Small intestine (tissue), 7 donors: ENCODE results near the gene NUDT3. TPM values are rescaled to one million over a fixed set of nuclear protein-coding genes. Genes with fewer than 3 reads are reported as not detected.

ENCODE experiments used
- DNase-seq, 2 donors: peaks; one replicate each; pipeline versions ENCODE4 v3.0.0 to v3.0.0-alpha.2; 2013
- FAIRE-seq: peaks from 2 replicates; lab custom pipeline; 2012; peaks lifted over from hg19 to GRCh38; lab: Jason Lieb, UNC
- H3K27ac ChIP-seq, 3 donors: one replicate each; pipeline ENCODE4 v1.5.1; 2013; ENCODE audit warnings: low read length in 2 of 3, mild to moderate bottlenecking in 2 of 3, control low read depth in 1 of 3, inconsistent platforms in 1 of 3, low read depth in 1 of 3, moderate library complexity in 1 of 3
- H3K27me3 ChIP-seq, 3 donors: one replicate each; pipeline ENCODE4 v1.6.1; 2013; ENCODE audit warnings: low read length in 3 of 3, inconsistent platforms in 1 of 3; ENCODE audit not compliant: control insufficient read depth in 3 of 3, insufficient read depth in 3 of 3
- H3K36me3 ChIP-seq, 3 donors: one replicate each; pipeline ENCODE4 v1.6.1; 2013; ENCODE audit warnings: low read length in 3 of 3, inconsistent platforms in 1 of 3, low read depth in 1 of 3, mild to moderate bottlenecking in 1 of 3, moderate library complexity in 1 of 3; ENCODE audit not compliant: control insufficient read depth in 3 of 3, insufficient read depth in 2 of 3
- H3K4me1 ChIP-seq, 3 donors: one replicate each; pipeline ENCODE4 v1.6.1; 2013; ENCODE audit warnings: low read length in 2 of 3, inconsistent platforms in 1 of 3, low read depth in 1 of 3, mild to moderate bottlenecking in 1 of 3, moderate library complexity in 1 of 3; ENCODE audit not compliant: control insufficient read depth in 3 of 3, insufficient read depth in 2 of 3
- H3K4me3 ChIP-seq, 3 donors: one replicate each; pipeline ENCODE4 v1.5.1; 2013; ENCODE audit warnings: low read length in 3 of 3, control low read depth in 1 of 3, inconsistent platforms in 1 of 3, low read depth in 1 of 3, mild to moderate bottlenecking in 1 of 3, moderate library complexity in 1 of 3
- H3K9me3 ChIP-seq, 2 donors: one replicate each; pipeline ENCODE4 v1.6.1; 2013; ENCODE audit warnings: low read depth in 1 of 2, low read length in 1 of 2; ENCODE audit not compliant: control insufficient read depth in 2 of 2, insufficient read depth in 1 of 2
- WGBS, 3 donors: extraction: QIAGEN DNeasy Blood & Tissue Kit; methylation state at CpG; one replicate each; pipeline ENCODE4 v1.1.7; 2013; 5-methylcytosine and 5-hydroxymethylcytosine counted together
- polyA plus RNA-seq, 4 donors: library from polyadenylated mRNA; stranded (reverse) in 3 of 4; unstranded in 1 of 4; fragments of 200-250 nt in 3 of 4; fragments of 120-200 nt in 1 of 4; gene quantifications; one replicate each; pipeline versions ENCODE4 v1.2.1 to v1.2.3, GENCODE V29; 2013
- donor health status: healthy with polysubstance abuse.
- donor health status: control.
- donor health status: control.
- donor health status: Bipolar disorder and iron deficiency.
- donor health status: healthy.

NUDT3 gene
- polyA plus RNA-seq, 4 donors: 6.5 to 13.4 (median 9.2) TPM

GRCh38 chr6:34285448-34286164, 106.9 kb downstream of the NUDT3 start:
- peak overlapping the region in 1 of 3 donors; percentile 70 for H3K27ac ChIP-seq
- H3K27me3 ChIP-seq: no peaks in the 10 kb centered on the region
- no peak overlapping the region for H3K4me3 ChIP-seq
- H3K9me3 ChIP-seq: no peaks in the 10 kb centered on the region
- DNase-seq (no peak), FAIRE-seq (no peak)
- WGBS, 3 donors: 83 to 98% (median 90%) methylated on average over 4 of the region's 4 CpGs
- H3K36me3 ChIP-seq: peaks cover 3 to 11% (median 4%) of the 10 kb centered on the region in 3 donors
- H3K4me1 ChIP-seq: peaks cover 0 to 3% (median 0%) of the 10 kb centered on the region in 3 donors

- Histone ChIP-seq H3K27me3 (no peaks in the 10 kb centered on the region), H3K27ac (peak overlapping the region in 1 of 3 donors; percentile 70), H3K4me1 (peaks cover 0 to 3% (median 0%) of the 10 kb centered on the region in 3 donors), H3K4me3 (no peak overlapping the region), H3K36me3 (peaks cover 3 to 15% (median 4%) of the 10 kb centered on the region in 3 donors), H3K9me3 (no peaks in the 10 kb centered on the region)
- DNase-seq (no peak), FAIRE-seq (no peak)
- WGBS, 3 donors: 67 to 94% (median 78%) methylated on average over 4 of the region's 4 CpGs
These were observed 107.7 kb downstream of the NUDT3 start for GRCh38 chr6:34284563-34285447.

GRCh38 chr6:34281702-34282334, 110.7 kb downstream of the NUDT3 start:
- H3K9me3 ChIP-seq: no peaks in the 10 kb centered on the region
- H3K4me3 ChIP-seq: no peak overlapping the region
- no peaks in the 10 kb centered on the region for H3K27me3 ChIP-seq
- peaks cover 2 to 21% (median 3%) of the 10 kb centered on the region in 3 donors for H3K36me3 ChIP-seq
- no peak for DNase-seq
- no peak overlapping the region for H3K27ac ChIP-seq
- FAIRE-seq: no peak
- 88 to 92% (median 91%) methylated on average over 6 of the region's 6 CpGs for WGBS, 3 donors
- H3K4me1 ChIP-seq: no peaks in the 10 kb centered on the region

- H3K27me3 ChIP-seq: no peaks in the 10 kb centered on the region
- WGBS, 3 donors: 93 to 97% (median 95%) methylated on average over 4 of the region's 4 CpGs
- no peak for FAIRE-seq
These were observed 112.3 kb downstream of the NUDT3 start for GRCh38 chr6:34280216-34280615.

GRCh38 chr6:34278833-34279232, 113.6 kb downstream of the NUDT3 start:
- Histone ChIP-seq H3K27ac (no peak overlapping the region), H3K27me3 (no peaks in the 10 kb centered on the region), H3K4me3 (no peak overlapping the region), H3K9me3 (no peaks in the 10 kb centered on the region), H3K36me3 (peaks cover 0 to 16% (median 3%) of the 10 kb centered on the region in 3 donors), H3K4me1 (no peaks in the 10 kb centered on the region)
- FAIRE-seq (no peak), DNase-seq (no peak)
- WGBS, 3 donors: 75 to 96% (median 92%) methylated on average over 5 of the region's 5 CpGs

More at GRCh38 chr6:34280216-34280615, 112.3 kb downstream of the NUDT3 start:
- Histone ChIP-seq H3K27ac (no peak overlapping the region), H3K4me1 (no peaks in the 10 kb centered on the region), H3K9me3 (no peaks in the 10 kb centered on the region), H3K36me3 (peaks cover 2 to 21% (median 3%) of the 10 kb centered on the region in 3 donors), H3K4me3 (no peak overlapping the region)
- DNase-seq: no peak

GRCh38 chr6:34277763-34278112, 114.7 kb downstream of the NUDT3 start:
- peaks cover 0 to 3% (median 0%) of the 10 kb centered on the region in 3 donors for H3K4me1 ChIP-seq

GRCh38 chr6:34276881-34277762, 115.3 kb downstream of the NUDT3 start:
- Histone ChIP-seq H3K4me3 (no peak overlapping the region), H3K4me1 (peaks cover 0 to 3% (median 0%) of the 10 kb centered on the region in 3 donors), H3K27ac (no peak overlapping the region), H3K36me3 (peaks cover 0 to 12% (median 3%) of the 10 kb centered on the region in 3 donors), H3K27me3 (no peaks in the 10 kb centered on the region), H3K9me3 (no peaks in the 10 kb centered on the region)
- WGBS, 3 donors: 36 to 73% (median 56%) methylated on average over 10 of the region's 10 CpGs
- DNase-seq (no peak), FAIRE-seq (no peak)

More at GRCh38 chr6:34277763-34278112, 114.7 kb downstream of the NUDT3 start:
- FAIRE-seq (no peak), DNase-seq (no peak)
- no peak overlapping the region for H3K27ac ChIP-seq
- no peaks in the 10 kb centered on the region for H3K9me3 ChIP-seq
- no peaks in the 10 kb centered on the region for H3K27me3 ChIP-seq
- 88 to 96% (median 93%) methylated on average over 4 of the region's 4 CpGs for WGBS, 3 donors
- no peak overlapping the region for H3K4me3 ChIP-seq
- H3K36me3 ChIP-seq: peaks cover 0 to 12% (median 3%) of the 10 kb centered on the region in 3 donors
